Esophagus muscularis mucosa (tissue), 3 donors: ENCODE results near the gene GBGT1.

Source experiments
- EP300 ChIP-seq: sonication (generic); formaldehyde crosslinking; IDR thresholded peaks from one replicate; pipeline ENCODE4 v1.6.1; 2017; ENCODE audit warnings: antibody characterized with exemption
- TF ChIP-seq, protein P1 (sequence below), 3 experiments: fragments of 200-600 bp in 2 of 3; fragments of 450-650 bp in 1 of 3; sonication (generic) in 2 of 3; IDR thresholded peaks; one replicate each; pipeline ENCODE4 v1.5.1; 2017 to 2019; ENCODE audit warnings: antibody characterized with exemption in 3 of 3, mild to moderate bottlenecking in 2 of 3, moderate library complexity in 1 of 3

DNA sequence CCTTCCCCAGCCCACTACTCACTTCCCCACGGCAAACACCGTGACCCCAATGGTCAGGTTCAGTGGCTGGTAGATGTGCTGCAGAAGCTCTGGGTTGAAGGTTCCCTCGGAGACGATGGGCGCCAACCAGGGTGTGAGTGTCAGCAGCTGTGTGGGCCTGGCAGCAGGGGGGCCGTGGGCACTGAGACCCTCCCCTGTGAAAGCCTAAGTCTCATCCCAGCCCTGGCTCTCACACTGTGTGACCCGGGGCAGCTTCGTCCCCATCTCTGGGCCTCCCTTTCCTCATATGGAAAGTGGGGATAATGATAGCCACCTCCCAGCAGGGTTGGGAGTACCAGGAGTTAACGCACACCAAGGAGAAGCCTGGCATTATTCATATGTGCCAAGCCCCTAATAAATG, 8.6 kb downstream of the GBGT1 start:
- TF ChIP-seq, protein P1, sequence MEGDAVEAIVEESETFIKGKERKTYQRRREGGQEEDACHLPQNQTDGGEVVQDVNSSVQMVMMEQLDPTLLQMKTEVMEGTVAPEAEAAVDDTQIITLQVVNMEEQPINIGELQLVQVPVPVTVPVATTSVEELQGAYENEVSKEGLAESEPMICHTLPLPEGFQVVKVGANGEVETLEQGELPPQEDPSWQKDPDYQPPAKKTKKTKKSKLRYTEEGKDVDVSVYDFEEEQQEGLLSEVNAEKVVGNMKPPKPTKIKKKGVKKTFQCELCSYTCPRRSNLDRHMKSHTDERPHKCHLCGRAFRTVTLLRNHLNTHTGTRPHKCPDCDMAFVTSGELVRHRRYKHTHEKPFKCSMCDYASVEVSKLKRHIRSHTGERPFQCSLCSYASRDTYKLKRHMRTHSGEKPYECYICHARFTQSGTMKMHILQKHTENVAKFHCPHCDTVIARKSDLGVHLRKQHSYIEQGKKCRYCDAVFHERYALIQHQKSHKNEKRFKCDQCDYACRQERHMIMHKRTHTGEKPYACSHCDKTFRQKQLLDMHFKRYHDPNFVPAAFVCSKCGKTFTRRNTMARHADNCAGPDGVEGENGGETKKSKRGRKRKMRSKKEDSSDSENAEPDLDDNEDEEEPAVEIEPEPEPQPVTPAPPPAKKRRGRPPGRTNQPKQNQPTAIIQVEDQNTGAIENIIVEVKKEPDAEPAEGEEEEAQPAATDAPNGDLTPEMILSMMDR (IDR thresholded peaks at IDR 0.05) = no peak
- no peak for TF ChIP-seq EP300
